HG02852 (cell line): ENCODE results near the gene GALNT15.

Experiments
- ATAC-seq: cut with Tn5 transposase; IDR thresholded peaks from one replicate; pipeline ENCODE4 v1.9.1; 2021; ENCODE audit warnings: mild to moderate bottlenecking, moderate library complexity; ENCODE audit not compliant: unreplicated experiment

The GALNT15 gene

DNA sequence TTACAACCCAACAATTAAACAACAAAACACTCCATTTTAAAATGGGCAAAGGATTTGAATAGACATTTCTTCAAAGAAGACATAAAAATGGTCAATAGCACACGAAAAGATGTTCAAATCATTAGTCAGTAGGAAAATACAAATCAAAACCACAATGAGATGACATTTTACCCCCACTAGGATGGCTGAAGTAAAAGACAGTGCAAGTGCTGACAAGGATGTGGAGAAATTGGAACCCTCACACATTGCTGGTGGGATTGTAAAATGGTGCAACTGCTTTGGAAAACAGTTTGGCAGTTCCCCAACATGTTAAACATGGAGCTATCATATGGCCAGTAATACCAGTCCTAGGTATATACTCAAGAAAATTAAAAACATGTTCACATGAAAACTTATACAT, 11.6 kb downstream of the GALNT15 start:
- no peak for ATAC-seq

DNA sequence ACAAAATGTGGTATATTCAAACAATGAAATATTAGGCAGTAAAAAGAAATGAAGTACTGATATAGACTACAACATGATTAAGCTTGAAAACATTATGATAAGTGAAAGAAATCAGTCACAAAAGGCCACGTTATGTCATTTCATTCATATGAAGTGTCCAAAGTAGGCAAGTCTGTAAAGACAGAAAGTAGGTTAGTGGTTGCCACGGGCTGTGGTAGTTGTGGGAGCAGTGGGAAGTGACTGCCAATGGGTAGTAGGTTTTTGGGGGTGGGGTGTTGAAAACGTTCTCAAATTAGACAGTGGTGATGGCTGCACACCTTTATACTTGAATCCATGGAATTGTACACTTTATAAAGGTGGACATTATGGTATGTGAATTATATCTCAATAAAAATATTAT, 12.1 kb downstream of the GALNT15 start:
- no peak for ATAC-seq

DNA sequence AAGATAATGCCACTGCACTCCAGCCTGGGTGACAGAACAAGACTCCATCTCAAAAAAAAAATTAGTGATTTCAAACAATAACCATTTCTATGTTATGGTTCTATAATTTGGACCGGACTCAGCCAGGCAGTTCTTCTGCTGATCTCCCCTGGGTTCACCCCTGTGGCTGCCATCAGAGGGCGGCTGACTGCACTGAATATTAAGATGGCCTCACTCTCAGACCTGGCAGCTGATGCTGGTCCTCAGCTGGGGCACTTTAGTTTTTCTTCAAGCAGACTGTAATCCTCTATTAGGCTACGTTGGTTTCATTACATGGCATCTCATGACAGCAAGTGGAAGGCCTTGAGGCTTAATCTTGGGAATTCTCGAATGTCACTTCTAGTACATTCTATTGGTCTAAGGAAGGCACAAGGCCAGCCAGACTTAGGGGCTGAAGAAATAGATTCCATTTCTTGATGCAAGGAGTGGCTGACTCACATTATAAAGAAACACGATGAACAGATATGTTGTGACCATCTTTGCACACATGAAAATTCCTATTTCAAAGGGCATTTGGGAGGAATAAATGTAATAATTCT, 12.8 kb downstream of the GALNT15 start:
- ATAC-seq, result no peak

DNA sequence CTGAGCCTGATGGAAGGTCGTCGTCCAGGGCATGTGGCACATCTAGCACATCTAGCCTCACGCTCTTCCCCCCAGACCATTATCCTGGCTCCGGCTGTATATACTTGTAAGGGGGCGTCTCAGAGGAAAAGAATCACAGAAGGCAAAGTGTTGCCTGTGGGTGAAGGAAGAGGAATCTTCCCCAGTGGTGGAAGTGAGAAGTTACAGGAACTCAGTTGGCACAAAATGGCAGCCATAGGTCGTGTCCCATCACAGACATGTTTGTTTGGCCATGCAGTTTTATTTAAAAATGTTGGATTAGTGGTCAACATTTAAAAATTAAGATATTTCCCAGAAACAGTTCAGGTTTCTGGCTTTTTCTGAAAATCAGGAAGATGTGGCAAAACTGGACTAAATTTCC, 13.6 kb downstream of the GALNT15 start:
- no peak for ATAC-seq

DNA sequence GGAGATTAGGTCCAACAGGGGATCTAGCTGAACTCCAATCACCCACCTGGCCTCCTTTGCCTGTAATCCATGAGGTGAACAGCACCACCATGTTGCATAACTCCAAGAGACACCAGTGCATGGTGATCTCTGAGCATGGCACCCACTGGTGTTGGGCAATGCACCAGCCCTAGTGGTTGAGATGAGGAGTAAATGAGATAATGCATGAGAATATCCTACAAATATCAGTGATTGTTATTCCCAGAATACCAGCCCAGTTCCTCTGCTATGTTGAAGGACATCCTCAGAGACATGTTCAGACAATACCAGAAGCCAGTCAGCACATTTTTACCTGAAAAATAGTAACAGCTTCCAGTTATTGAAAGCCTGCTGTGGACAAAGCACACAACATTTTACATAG, 14.7 kb downstream of the GALNT15 start:
- ATAC-seq, result no peak

DNA sequence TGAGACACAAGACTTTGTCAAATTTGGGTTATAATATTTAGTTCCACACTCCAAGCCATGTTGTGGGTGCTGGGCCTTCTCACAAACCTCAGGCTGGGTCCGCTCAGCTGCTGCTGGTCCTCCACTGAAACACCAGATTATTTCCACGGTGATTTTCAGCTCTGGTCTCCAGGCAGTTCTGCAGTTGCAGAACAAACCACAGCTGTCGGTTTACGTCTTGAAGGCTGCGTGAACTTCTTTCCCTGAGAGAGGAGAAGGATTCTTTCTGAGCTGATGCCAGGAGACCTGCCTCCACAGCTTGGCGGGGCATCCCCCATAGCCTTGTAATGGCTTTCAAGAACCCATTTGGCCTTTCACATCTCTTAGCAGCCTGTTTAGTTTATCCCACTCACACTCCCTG, 16.2 kb downstream of the GALNT15 start:
- ATAC-seq, result no peak

DNA sequence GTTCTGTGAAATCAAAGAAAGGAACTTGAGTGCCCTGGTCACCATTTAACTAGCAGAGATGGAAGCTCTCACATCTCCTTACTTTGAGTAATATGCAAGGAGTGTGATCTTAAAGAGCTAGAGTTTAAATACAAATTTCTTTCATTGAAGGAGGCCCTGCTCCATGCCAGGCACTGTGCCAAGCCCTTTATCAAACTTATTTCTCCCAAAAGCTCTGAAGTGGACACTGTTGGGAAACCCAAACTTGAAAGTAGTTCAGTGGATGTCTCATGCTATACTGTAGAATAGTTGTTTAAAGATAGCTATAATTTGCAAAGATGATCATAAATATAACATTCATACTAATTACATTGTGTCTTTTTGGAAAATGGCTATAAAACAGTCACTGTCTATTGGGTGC, 17.1 kb downstream of the GALNT15 start:
- no peak for ATAC-seq

DNA sequence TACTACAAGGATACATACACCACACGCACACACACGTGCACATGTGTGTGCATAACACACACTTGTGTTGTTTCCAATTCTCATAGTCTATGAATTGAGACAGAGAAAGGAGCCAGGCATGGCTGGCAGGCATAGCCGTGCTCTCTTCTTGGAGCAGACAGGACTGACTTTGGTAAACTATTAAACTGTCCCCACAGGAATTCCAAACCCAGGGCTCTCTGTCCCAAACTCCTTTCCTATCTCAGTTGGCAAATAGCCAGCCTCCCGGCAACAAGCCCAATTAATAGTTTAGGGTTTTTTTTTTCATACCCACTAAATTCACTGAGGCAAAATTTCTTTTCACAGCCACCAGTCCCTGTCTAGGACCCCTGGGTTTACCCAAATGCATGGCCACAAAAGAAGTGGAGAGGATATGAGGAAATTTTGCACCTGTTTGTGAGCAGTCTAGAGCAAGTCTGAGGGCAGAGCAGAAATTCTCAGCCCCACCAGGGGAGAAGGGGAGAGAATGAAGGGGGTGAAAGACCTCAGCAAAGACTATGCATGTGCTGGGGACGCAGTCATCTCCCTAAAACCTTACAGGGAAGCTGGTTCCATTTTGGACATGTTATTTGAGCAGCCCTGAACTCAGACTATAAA, 17.8 kb downstream of the GALNT15 start:
- ATAC-seq, result no peak

DNA sequence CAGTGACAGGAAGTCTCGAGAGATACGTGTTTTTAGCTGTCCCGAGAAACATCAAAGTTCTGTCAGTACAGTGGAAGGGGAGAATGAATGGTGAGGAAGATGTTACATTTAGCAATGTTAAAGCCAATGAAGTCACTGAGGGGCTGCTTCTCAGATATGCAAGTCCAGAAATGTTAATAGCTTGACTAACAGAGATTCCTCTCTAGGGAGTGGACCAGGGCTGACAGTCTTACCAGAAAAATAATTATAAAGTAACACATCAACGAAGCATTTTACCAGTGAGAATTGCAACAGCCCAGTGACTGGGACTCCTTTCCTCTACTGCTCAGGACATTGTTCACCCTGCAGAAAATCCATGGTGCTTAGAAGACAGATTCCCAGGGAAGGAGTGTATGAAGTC, 23.9 kb downstream of the GALNT15 start:
- no peak for ATAC-seq

DNA sequence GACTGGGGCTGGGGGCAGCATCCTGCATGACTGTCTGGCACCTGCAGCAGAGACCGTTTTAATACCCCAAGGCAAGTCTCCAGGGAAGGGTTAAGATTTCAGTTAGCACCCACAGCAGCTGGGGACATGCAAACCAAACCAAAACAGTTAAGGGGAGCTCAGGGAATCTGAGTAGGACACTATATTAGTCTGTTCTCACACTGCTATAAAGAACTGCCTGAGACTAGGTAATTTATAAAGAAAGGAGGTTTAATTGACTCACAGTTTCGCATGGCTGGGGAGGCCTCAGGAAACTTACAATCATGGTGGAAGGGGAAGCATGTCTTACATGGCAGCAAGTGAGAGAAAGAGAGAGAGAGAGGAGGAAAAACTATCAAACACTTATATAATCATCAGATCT, 25.3 kb downstream of the GALNT15 start:
- ATAC-seq, result no peak

DNA sequence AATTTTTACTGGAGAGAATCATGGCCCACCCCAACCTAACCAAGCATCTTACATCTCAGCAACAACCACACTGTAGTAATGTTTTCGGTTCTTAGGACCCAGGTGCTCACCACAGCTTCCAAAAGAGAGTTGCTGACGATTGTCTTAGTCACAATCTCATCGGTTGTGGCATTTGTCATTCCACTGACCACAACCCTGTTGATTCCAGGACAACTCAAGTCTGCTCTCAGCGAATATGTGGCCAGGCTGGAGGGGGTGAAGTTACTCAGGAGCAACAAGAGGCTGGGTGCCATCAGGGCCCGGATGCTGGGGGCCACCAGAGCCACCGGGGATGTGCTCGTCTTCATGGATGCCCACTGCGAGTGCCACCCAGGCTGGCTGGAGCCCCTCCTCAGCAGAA, 25.9 kb downstream of the GALNT15 start:
- ATAC-seq, result no peak

DNA sequence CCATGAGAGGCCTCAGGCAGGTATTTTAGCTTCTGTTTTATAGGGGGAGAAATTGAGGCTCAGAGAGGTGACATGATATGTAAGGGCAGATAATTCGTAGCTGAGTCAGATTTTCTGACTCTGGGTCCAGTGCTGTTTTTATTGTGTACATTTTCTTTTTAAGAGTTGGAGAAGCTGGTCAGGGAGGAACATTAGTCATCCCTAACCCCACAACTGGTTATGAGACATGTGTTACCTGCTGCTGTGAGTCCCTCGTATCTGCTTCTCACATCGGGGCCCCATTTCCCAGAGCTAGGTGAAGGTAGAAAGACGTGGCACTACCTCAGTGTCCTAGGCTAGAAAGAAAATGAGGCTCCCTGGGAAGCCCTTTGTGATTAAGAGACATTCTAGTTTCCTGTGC, 28.6 kb downstream of the GALNT15 start:
- ATAC-seq, result no peak

DNA sequence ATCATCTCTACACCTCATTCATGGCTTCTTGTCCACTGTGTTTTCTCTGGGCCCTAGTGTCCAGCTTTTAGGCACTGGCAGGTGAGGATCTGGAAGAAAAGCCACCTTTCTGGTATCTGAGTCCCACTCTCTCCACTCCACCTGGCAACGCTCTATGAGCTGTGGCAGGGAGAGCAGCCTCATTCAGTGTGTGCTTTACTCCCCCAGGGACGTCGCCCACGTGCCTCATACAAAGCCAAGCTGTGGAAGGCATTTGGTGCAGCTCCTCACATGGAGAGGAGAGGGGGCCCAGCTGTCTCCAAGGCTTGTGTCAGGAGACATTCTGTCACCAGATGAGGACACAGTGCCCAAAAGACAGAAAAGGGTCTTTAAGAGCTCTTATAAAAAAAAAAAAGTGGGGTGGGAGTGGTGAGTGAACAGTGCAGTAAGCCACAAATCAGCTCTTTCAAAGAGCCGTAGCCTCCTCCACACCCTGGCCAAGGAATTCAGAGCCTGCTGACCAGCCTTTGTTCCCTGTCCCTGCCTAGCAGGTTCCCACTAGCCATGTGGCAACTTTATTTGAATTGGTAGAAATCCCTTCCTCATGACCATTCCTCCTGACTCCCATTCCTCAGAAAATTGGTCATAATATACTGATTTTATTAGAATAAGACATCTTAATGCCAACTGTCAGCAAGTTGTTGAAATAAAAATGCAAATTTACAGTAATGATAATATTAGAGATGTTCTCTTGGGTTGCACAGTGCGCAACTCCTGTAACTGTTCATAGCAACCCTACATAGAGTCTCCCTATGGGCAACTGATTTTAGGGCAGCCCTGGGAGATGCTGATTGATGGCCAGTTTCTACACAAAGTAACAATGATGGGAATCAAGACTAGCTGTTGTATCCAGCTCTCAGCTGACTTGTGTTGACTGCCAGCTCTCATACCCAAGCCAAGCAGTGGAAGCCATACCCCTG, 29.5 kb downstream of the GALNT15 start:
- no peak for ATAC-seq

DNA sequence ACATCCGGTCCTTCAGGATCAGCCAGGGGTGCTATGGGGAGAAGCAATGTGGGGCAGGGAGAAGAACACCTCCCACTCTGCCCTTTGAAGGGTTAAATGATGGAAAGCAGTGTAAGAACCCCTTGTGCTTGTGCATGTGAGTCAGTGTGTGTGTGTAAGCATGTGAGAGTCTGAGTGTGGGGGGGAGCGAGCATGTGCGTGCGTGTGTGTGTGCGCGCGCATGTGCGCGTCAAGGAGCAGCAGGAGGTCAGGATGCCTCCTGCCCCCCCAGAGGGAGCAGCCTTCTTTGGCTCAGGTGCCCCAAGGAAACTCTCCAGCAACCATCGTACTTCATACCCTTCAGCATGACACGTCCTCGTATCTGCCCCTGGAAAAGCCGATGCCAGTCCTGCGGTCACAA, 30.3 kb downstream of the GALNT15 start:
- ATAC-seq, result no peak

DNA sequence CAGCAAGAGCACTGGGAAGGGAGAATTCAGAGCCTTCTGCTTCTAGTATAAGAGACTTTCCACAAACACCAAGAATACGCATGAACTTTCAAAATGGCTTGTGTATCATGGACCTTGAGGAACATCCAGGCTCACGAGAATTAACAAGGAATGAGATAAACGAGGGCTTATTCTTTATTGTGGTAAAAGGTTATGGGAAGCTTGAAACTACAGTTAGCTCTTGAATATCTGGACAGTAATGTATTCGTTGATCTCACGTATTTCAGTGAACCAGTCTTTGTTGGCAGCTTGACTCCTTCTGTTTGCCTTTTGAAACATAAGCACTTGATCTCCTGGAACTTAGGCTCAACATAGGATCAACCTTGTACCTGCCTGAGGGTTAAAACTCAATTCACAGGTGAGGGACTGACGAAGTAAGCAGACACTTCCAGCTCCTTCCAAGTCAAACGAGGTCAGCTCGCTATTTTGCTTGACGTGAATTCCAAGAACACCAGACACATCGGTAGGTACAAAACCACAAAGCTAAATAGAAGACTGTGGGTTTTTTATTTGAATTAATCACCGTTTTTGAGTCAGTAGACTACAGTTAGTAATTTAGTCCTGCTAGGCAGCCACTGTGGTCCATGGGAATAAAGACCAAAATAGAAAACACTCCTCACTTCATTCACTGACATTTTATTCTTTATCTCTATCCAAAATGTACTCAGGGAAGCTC, 30.8 kb downstream of the GALNT15 start:
- ATAC-seq, result no peak

DNA sequence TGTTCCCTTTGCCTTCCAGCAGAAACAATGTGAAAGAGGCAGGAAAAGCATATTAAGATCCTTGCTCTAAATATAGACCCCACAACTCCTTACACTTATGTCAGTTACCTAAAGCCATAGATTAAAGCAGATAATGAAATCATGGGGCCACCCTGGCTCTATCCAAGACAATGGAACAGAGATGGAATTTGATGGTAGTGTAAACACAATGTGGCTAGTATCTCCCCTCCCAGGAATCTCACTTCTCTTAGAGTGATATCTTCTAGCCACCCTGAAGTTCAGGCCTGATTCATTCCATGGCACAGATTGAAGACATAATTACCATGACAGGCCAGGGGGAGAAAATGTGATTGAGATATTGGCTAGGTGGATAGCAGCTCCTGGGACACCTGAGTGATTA, 32.6 kb downstream of the GALNT15 start:
- no peak for ATAC-seq

DNA sequence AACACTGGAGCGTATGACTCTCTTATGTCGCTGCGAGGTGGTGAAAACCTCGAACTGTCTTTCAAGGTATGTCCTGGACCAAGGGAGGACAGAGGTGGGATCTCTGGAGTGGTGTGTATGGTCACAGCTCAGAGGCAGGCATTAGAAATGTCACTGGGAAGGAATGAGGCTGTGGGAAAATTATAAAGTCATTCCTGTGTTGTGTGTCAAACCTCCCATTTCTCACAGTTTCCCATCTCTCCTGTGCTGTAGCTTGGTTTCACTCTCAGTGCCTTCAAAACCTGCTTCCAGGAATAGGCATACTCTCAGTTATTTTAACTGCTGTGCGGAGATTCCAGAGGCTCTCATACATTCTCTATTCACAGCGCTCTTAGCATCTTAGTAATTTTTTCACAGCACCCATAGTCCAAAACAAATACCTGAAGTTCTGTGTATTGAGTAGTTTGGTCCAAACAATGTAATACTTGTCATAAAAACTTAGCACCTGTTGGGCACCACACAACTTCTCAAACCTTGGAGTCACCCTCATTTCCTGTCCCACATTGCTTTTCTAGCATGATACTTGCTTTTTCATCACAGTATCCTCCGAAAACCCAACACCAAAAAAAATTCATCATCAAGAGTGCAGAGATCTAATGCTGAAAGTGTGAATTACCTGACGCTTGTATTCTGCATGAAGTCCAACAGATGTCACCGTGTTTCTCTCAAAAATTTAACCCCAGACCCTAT, 36.9 kb downstream of the GALNT15 start:
- no peak for ATAC-seq

DNA sequence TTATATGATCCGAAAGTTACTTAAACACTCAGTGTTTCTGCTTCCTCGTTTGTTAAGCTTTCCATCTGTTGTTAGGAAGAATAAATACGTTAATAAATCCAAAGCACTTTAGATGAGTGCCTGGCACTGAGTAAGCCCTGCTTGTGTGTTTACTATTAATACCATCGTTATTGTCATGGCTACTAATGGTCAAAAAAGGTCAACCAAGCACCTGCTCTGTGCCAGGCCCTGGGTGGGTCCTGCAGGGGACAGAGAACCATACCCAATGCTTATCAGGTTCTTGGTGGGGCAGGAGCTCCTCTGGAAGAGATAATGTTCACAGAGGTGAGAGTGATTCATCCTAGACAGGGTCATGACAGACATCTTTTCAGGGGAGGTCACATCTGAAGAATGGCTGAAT, 39.9 kb downstream of the GALNT15 start:
- ATAC-seq, result no peak

DNA sequence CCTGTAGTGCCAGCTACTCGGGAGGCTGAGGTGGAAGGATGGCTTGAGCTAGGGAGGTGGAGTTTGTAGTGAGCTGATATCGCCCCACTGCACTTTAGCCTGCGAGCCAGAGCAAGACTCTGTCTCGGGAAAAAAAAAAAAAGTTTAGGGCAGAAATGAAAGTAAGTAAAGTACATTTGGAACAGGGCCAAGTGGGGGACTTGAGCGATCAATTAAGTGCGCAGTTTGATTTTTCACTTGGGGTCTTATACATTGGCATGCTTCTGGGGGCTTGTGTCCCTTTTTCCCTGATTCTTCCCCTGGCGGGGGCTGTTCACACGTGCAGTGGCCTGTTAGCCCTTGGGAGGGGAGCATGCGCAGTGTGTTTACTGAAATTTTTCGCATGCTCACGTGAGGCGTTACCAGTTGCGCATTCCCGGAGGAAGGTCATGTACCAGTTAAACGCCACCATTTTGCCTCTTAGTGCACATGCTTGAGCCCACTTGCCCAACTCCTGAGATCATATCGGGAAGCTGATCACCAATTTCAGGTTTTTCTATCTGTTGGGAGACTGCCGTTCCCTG, 42.0 kb downstream of the GALNT15 start:
- no peak for ATAC-seq

DNA sequence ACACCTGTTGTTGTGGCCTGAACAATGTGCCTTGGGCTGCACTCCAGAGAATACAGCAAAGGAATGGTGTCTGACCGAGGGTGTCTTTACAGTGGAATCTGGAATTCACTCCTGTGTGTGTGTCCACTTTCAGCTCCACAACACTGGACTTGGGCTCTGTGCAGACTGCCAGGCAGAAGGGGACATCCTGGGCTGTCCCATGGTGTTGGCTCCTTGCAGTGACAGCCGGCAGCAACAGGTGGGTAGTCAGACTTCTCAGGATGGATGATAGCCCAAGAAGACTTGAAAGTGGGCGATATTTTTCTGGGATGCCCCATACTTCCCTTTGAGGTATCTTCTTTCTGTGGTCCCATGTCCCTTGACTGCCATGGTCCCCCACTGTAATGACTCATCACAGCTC, 45.3 kb downstream of the GALNT15 start:
- ATAC-seq, result no peak
